HG02870 (cell line): ENCODE results near the gene FJX1.
"Not testable (repeated sequence)": the region's sequence is repeated elsewhere in the genome, so short reads cannot be mapped to it uniquely, and the experiment has no call there.

ENCODE experiments used
- ATAC-seq: cut with Tn5 transposase; IDR thresholded peaks from one replicate; pipeline ENCODE4 v1.9.1; 2021; ENCODE audit warnings: mild to moderate bottlenecking, moderate library complexity; ENCODE audit not compliant: unreplicated experiment

Gene FJX1

DNA sequence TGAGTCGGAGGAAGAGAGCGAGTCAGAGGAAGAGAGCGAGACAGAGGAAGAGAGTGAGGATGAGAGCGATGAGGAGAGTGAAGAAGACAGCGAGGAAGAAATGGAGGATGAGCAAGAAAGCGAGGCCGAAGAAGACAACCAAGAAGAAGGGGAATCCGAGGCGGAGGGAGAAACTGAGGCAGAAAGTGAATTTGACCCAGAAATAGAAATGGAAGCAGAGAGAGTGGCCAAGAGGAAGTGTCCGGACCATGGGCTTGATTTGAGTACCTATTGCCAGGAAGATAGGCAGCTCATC is 45.1 kb downstream of the FJX1 start:
- no peak for ATAC-seq

GRCh38 chr11:35664977-35665441 is 46.7 kb downstream of the FJX1 start:
- no peak for ATAC-seq

DNA sequence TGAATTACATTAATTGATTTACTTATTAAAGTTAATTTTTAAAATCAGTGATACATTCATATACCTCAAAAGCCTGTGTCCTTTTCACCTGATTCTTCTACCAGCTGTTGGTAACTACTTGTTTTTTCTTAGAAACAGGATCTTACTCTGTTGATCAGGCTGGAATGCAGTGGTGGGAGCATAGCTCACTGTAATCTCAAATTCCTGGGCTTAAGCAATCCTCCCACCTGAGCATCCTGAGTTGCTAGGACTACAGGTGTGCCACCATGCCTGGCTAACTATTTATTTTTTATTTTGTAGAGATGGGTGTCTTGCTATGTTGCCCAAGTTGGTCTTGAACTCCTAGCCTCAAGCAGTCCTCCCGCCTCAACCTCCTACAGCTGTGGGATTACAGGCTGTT is 49.0 kb downstream of the FJX1 start:
- no peak for ATAC-seq

GRCh38 chr11:35668350-35668749 is 50.1 kb downstream of the FJX1 start:
- ATAC-seq: not testable (repeated sequence)
